HEK293 (cell line): ENCODE measurements around the gene KCNMA1.

Experiments
- CTCF ChIA-PET: fragments of 350-600 bp; formaldehyde crosslinking; extraction: SDS; loops from one replicate; lab custom pipeline; 2021; ENCODE audit warnings: antibody characterized with exemption; lab: Yijun Ruan, JAX
- POLR2A ChIA-PET: fragments of 300-600 bp; formaldehyde crosslinking; extraction: SDS; loops from one replicate; lab custom pipeline; 2020; ENCODE audit warnings: antibody characterized with exemption, inconsistent platforms; lab: Yijun Ruan, JAX
- H3K27ac ChIP-seq: fragments of 200-500 bp; sonication (Bioruptor generic); 2 replicates; pipeline ENCODE4 v1.5.1; 2014; ENCODE audit warnings: low read depth, low read length, control low read depth, inconsistent platforms; ENCODE audit errors: extremely low read depth
- H3K36me3 ChIP-seq, 2 experiments: fragments of 200-500 bp in 1 of 2; sonication (Bioruptor generic) in 1 of 2; 1 replicate in 1 of 2; 2 replicates in 1 of 2; pipeline ENCODE4 v1.5.1; 2014 to 2017; ENCODE audit warnings: inconsistent platforms in 2 of 2, low read length in 2 of 2; ENCODE audit not compliant: control insufficient read depth in 2 of 2, insufficient read depth in 1 of 2
- H3K4me1 ChIP-seq: fragments of 200-500 bp; sonication (Bioruptor generic); 2 replicates; pipeline ENCODE4 v1.5.1; 2014; ENCODE audit warnings: mild to moderate bottlenecking, low read length, inconsistent platforms; ENCODE audit not compliant: control insufficient read depth, insufficient read depth
- H3K4me3 ChIP-seq: 2 replicates; pipeline ENCODE4 v1.5.1; 2011; ENCODE audit warnings: low read depth, mild to moderate bottlenecking, control low read depth, low read length, moderate library complexity
- H3K9me3 ChIP-seq: fragments of 200-500 bp; sonication (Bioruptor generic); 2 replicates; pipeline ENCODE4 v1.5.1; 2014; ENCODE audit warnings: low read depth, low read length, inconsistent platforms; ENCODE audit not compliant: control insufficient read depth, insufficient read depth
- ATF2 ChIP-seq: fragments of 450-650 bp; formaldehyde crosslinking; IDR thresholded peaks from 2 replicates; pipeline ENCODE4 v1.5.1; 2016; ENCODE audit warnings: missing biosample characterization, missing genetic modification characterization, low read depth
- BCL11A ChIP-seq: fragments of 450-650 bp; formaldehyde crosslinking; IDR thresholded peaks from 2 replicates; pipeline ENCODE4 v1.5.1; 2016; ENCODE audit warnings: low read depth, missing biosample characterization, missing genetic modification characterization
- FEZF1 ChIP-seq: fragments of 450-650 bp; formaldehyde crosslinking; IDR thresholded peaks from 2 replicates; pipeline ENCODE4 v1.5.1; 2016; ENCODE audit warnings: missing biosample characterization, missing genetic modification characterization
- HIC1 ChIP-seq: fragments of 450-650 bp; formaldehyde crosslinking; IDR thresholded peaks from 2 replicates; pipeline ENCODE4 v1.5.1; 2016; ENCODE audit warnings: missing biosample characterization, missing genetic modification characterization
- KLF10 ChIP-seq: fragments of 450-650 bp; IDR thresholded peaks from 2 replicates; pipeline ENCODE4 v1.5.1; 2018; ENCODE audit warnings: missing biosample characterization, mild to moderate bottlenecking, missing genetic modification characterization
- KLF17 ChIP-seq: fragments of 450-650 bp; formaldehyde crosslinking; IDR thresholded peaks from 2 replicates; pipeline ENCODE4 v1.5.1; 2016; ENCODE audit warnings: missing biosample characterization, missing genetic modification characterization
- KLF8 ChIP-seq: fragments of 450-650 bp; formaldehyde crosslinking; IDR thresholded peaks from 2 replicates; pipeline ENCODE4 v1.5.1; 2016; ENCODE audit warnings: missing biosample characterization, missing genetic modification characterization
- MEIS1 ChIP-seq: sonication (generic); formaldehyde crosslinking; IDR thresholded peaks from 2 replicates; pipeline ENCODE4 v1.8.1; 2022; ENCODE audit warnings: missing genetic modification reagents, mild to moderate bottlenecking, borderline replicate concordance
- OSR2 ChIP-seq: fragments of 450-650 bp; formaldehyde crosslinking; IDR thresholded peaks from 2 replicates; pipeline ENCODE4 v1.5.1; 2016; ENCODE audit warnings: missing biosample characterization, missing genetic modification characterization
- OVOL3 ChIP-seq: fragments of 450-650 bp; formaldehyde crosslinking; IDR thresholded peaks from 2 replicates; pipeline ENCODE4 v1.5.1; 2016; ENCODE audit warnings: missing biosample characterization, missing genetic modification characterization
- SALL2 ChIP-seq: fragments of 450-650 bp; formaldehyde crosslinking; IDR thresholded peaks from 2 replicates; pipeline ENCODE4 v1.5.0; 2017; ENCODE audit warnings: missing biosample characterization, mild to moderate bottlenecking, missing genetic modification characterization, borderline replicate concordance
- YY2 ChIP-seq: fragments of 450-650 bp; formaldehyde crosslinking; IDR thresholded peaks from 2 replicates; pipeline ENCODE4 v1.5.1; 2016; ENCODE audit warnings: missing biosample characterization, missing genetic modification characterization
- ZBTB17 ChIP-seq: fragments of 450-650 bp; formaldehyde crosslinking; IDR thresholded peaks from 2 replicates; pipeline ENCODE4 v1.5.1; 2016; ENCODE audit warnings: missing biosample characterization, missing genetic modification characterization
- ZBTB7A ChIP-seq: fragments of 450-650 bp; formaldehyde crosslinking; IDR thresholded peaks from 2 replicates; pipeline ENCODE4 v1.5.1; 2016; ENCODE audit warnings: low read depth, missing biosample characterization, missing genetic modification characterization
- ZFP3 ChIP-seq: fragments of 450-650 bp; formaldehyde crosslinking; IDR thresholded peaks from 2 replicates; pipeline ENCODE4 v1.5.1; 2016; ENCODE audit warnings: low read depth, missing biosample characterization, missing genetic modification characterization
- ZNF169 ChIP-seq: fragments of 450-650 bp; formaldehyde crosslinking; IDR thresholded peaks from 2 replicates; pipeline ENCODE4 v1.5.1; 2016; ENCODE audit warnings: missing biosample characterization, missing genetic modification characterization
- ZNF175 ChIP-seq: fragments of 450-650 bp; formaldehyde crosslinking; IDR thresholded peaks from 2 replicates; pipeline ENCODE4 v1.5.1; 2016; ENCODE audit warnings: missing biosample characterization, missing genetic modification characterization
- ZNF221 ChIP-seq: fragments of 450-650 bp; formaldehyde crosslinking; IDR thresholded peaks from 2 replicates; pipeline ENCODE4 v1.5.1; 2017; ENCODE audit warnings: missing biosample characterization, missing genetic modification characterization, borderline replicate concordance
- ZNF37A ChIP-seq: fragments of 450-650 bp; IDR thresholded peaks from 2 replicates; pipeline ENCODE4 v1.5.1; 2018; ENCODE audit warnings: missing biosample characterization, missing genetic modification characterization
- ZNF398 ChIP-seq: fragments of 450-650 bp; formaldehyde crosslinking; IDR thresholded peaks from 2 replicates; pipeline ENCODE4 v1.5.1; 2017; ENCODE audit warnings: missing biosample characterization, missing genetic modification characterization
- ZNF416 ChIP-seq: fragments of 450-650 bp; formaldehyde crosslinking; IDR thresholded peaks from 2 replicates; pipeline ENCODE4 v1.5.1; 2016; ENCODE audit warnings: missing biosample characterization, missing genetic modification characterization
- ZNF423 ChIP-seq: fragments of 450-650 bp; formaldehyde crosslinking; IDR thresholded peaks from 2 replicates; pipeline ENCODE4 v1.5.1; 2016; ENCODE audit warnings: missing biosample characterization, missing genetic modification characterization
- ZNF555 ChIP-seq: fragments of 450-650 bp; formaldehyde crosslinking; conservative IDR thresholded peaks from 2 replicates; pipeline ENCODE4 v1.5.1; 2017; ENCODE audit warnings: missing biosample characterization, mild to moderate bottlenecking, missing genetic modification characterization, inconsistent platforms
- ZNF600 ChIP-seq: fragments of 450-650 bp; formaldehyde crosslinking; IDR thresholded peaks from 2 replicates; pipeline ENCODE4 v1.5.1; 2016; ENCODE audit warnings: missing biosample characterization, missing genetic modification characterization
- ZNF843 ChIP-seq: fragments of 450-650 bp; formaldehyde crosslinking; IDR thresholded peaks from 2 replicates; pipeline ENCODE4 v1.5.1; 2016; ENCODE audit warnings: missing biosample characterization, missing genetic modification characterization

KCNMA1 gene

GRCh38 chr10:76962851-76963250 is 674.8 kb downstream of the KCNMA1 start:
- CTCF ChIA-PET: interaction anchor here (1.6 kb wide), 1 partner anchor 10 kb away, joined by 3 read pairs; no protein-coding TSS in a partner anchor
- Histone ChIP-seq H3K9me3 (no peaks in the 10 kb centered on the region), H3K36me3 (no peaks in the 10 kb centered on the region), H3K27ac (no peak overlapping the region), H3K4me3 (no peak overlapping the region)
- POLR2A ChIA-PET: no interaction called here
- no peak for TF ChIP-seq OVOL3 (tag by site-specific recombination)
- TF ChIP-seq ZFP3 (tag by site-specific recombination): no peak
- TF ChIP-seq, all 188 proteins: peak for 0
- no peaks in the 10 kb centered on the region for H3K4me1 ChIP-seq

- TF ChIP-seq ATF2: no peak
- TF ChIP-seq FEZF1 (tag by site-specific recombination): peak; percentile 56
- TF ChIP-seq ZNF555: no peak
- TF ChIP-seq ZNF600: no peak
- H3K9me3 ChIP-seq: no peaks in the 10 kb centered on the region
These were observed 675.8 kb downstream of the KCNMA1 start for GRCh38 chr10:76961841-76962240.

GRCh38 chr10:76959111-76959510 is 678.5 kb downstream of the KCNMA1 start:
- ChIA-PET POLR2A (no interaction called here), CTCF (interaction anchor here (0.7 kb wide), 1 partner anchor 1712 kb away, joined by 3 read pairs; no protein-coding TSS in a partner anchor)
- no peaks in the 10 kb centered on the region for H3K4me1 ChIP-seq
- no peak overlapping the region for H3K4me3 ChIP-seq
- TF ChIP-seq KLF8 (no peak), SALL2 (no peak), MEIS1 (CRISPR knock-in tag) (no peak), ZNF416 (no peak), BCL11A (tag by site-specific recombination) (no peak), ZNF37A (tag by site-specific recombination) (no peak), ZBTB7A (tag by site-specific recombination) (no peak), ZNF169 (tag by site-specific recombination) (no peak), YY2 (tag by site-specific recombination) (no peak), HIC1 (tag by site-specific recombination) (no peak)
- H3K36me3 ChIP-seq: no peaks in the 10 kb centered on the region
- H3K27ac ChIP-seq: no peak overlapping the region
- H3K9me3 ChIP-seq: no peaks in the 10 kb centered on the region

More at GRCh38 chr10:76961841-76962240, 675.8 kb downstream of the KCNMA1 start:
- Histone ChIP-seq H3K4me3 (no peak overlapping the region), H3K36me3 (no peaks in the 10 kb centered on the region), H3K4me1 (no peaks in the 10 kb centered on the region), H3K27ac (no peak overlapping the region)
- ChIA-PET POLR2A (no interaction called here), CTCF (interaction anchor here (0.6 to 1.6 kb wide), 2 partner anchors 11 to 750 kb away, joined by 3 read pairs; no protein-coding TSS in a partner anchor)

GRCh38 chr10:76954838-76955237 is 682.8 kb downstream of the KCNMA1 start:
- Histone ChIP-seq H3K4me1 (no peaks in the 10 kb centered on the region), H3K9me3 (no peaks in the 10 kb centered on the region), H3K27ac (no peak overlapping the region), H3K4me3 (no peak overlapping the region), H3K36me3 (no peaks in the 10 kb centered on the region)
- ChIA-PET CTCF (no interaction called here), POLR2A (no interaction called here)
- TF ChIP-seq KLF10 (no peak), ZNF221 (no peak), ZBTB17 (tag by site-specific recombination) (no peak), OVOL3 (tag by site-specific recombination) (no peak), ZNF175 (no peak), ZNF398 (tag by site-specific recombination) (no peak), ZNF843 (tag by site-specific recombination) (no peak), KLF17 (tag by site-specific recombination) (no peak), ZNF423 (tag by site-specific recombination) (no peak), OSR2 (tag by site-specific recombination) (no peak)
